IPS-NIHi11 (cell line): ENCODE results near the gene GPS1.

Experiments
- DNase-seq: peaks from one replicate; pipeline ENCODE4 v3.0.0; 2012; ENCODE audit warnings: mixed read lengths, low spot score

GPS1 gene

GRCh38 chr17:82079001-82079677, 27.4 kb downstream of the GPS1 start:
- no peak for DNase-seq

DNA sequence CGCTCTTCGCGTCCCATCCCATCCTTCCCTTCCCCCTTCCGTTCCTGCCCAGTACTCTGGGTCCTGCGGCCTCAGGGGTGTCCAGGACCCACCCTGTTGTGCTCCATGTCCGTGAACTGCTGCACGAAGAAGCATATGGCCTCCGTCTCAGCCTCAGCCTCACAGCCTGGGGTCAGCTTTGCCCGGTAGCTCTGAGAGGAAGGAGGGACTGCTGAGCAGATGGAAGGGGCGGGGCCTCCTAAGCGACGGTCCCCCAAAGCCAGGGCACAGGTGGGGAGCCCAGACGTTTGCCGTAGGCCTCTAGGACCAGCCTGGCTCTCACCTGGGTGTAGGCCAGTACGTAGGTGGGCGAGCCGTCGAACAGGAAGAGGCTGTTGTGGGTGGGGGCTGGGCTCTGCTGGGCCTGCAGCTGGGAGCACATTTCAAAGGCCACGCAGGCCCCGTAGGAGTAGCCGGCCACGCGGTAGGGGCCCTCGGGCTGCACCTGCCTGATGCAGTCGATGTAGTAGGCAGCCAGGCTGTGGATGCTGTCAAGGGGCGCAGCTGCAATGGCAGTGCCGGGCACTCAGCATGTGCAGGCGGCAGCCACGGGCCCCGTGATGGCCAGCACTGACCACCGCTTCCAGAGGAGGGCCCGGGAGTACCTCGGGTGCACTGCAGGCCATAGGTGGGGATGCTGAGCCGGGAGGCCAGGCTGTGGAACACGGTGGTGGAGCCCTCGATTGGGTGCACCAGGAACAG, 28.5 kb downstream of the GPS1 start:
- no peak for DNase-seq

DNA sequence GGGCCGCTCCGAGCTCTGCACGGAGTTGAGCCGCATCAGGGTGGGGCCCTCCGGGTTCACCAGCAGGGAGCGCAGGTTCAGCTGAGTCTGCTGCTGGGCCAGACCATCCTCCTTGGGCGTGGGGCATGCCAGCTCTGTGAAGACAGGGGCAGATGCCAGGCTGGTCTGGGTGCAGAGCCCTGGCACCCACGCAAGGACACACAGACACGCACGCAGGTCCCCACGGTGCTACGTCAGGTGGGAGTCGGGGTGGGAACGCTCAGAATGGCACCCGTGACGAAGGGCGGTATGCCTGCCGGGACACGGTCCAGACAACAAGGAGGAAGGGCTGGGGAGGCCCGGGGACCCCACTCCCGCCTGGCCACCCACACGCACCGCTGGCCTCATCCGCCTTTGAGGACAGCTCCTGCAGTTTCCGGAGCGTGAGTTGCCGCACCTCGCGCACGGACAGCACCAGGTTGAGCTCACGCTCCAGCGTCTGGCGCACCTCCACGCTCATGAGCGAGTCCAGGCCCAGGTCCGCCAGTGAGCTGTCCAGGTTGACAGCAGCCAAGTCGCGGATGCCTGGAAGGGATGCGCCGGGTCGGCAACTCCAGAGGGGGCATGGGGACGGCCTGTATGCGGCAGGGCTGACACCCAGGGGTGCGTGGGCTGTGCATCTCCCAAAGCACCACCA, 29.2 kb downstream of the GPS1 start:
- no peak for DNase-seq

GRCh38 chr17:82081546-82081945, 29.8 kb downstream of the GPS1 start:
- no peak for DNase-seq

DNA sequence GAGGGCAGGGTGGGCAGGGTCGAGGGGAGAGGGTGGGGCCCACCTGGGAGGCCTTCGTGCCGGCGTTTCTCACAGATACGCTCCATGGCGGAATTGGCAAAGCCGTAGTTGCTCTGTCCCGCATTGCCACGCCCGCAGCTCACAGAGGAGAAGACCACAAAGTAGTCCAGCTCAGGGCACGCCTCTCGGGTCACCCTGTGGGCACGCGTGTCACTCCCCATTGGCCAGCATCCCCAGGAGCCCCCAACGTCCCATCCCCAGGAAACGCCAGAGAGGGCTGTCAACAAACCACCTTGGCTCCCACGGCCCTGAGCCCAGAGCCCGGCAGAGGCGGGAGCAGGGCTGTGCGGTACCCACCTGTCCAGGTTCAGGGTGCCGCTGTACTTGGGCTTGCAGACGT, 30.3 kb downstream of the GPS1 start:
- no peak for DNase-seq

GRCh38 chr17:82082456-82082855, 30.8 kb downstream of the GPS1 start:
- no peak for DNase-seq

DNA sequence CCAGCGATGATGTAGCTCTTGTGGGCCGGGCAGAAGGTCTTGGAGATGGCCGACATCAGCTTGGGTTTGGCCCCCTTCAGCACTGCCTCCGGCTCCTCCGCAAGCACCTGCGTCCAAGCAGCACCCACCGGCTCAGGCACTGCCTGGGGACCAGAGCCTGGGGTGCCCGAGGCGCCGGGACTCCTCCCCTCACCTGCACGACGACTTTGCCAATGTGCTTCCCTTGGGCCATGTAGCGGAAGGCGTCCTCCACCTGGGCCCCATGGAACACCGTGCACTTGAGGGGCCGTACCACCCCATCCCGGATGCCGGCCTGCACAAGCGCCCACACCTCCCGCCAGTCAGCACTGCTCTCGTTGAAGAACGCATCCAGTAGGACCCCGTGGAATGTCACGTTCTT, 31.3 kb downstream of the GPS1 start:
- no peak for DNase-seq

DNA sequence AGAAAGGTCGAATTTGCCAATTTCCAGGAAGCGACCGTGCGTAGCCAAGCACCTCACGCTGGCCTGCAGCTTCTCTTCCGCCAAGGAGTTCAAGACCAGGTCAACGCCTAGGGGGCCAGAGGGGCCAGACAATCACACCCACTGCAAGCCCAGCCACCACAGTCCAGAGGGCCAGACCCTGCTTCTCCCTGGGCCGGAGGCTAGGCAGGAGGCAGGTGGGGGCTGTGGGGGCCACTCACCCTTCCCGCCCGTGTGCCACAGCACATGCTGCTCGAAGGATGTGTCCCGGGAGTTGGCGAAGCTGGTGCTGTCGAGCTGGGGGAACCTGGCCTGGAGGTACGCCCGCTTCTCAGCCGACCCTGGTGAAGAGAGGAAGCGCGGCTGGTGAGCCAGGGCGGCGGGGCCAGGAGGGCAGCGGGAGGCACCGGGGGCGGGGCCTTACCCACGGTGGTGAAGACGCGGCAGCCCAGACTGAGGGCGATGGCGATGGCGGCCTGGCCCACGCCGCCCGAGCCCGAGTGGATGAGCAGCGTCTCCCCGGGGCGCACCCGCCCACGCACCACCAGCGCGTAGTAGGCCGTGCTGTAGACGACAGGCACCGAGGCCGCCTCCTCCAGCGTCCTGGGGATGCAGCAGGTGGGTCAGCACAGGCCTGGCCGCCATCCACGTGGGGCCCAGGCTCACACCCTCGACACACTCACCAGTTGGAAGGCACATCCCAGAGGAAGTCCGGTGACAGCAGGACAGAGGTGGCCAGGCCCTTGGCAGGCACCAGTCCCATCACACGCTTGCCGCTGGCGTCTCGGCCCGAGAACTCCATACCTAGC, 32.0 kb downstream of the GPS1 start:
- no peak for DNase-seq

GRCh38 chr17:82084373-82085030, 32.8 kb downstream of the GPS1 start:
- no peak for DNase-seq

- DNase-seq = no peak
These were observed 33.5 kb downstream of the GPS1 start for GRCh38 chr17:82085031-82085861.

DNA sequence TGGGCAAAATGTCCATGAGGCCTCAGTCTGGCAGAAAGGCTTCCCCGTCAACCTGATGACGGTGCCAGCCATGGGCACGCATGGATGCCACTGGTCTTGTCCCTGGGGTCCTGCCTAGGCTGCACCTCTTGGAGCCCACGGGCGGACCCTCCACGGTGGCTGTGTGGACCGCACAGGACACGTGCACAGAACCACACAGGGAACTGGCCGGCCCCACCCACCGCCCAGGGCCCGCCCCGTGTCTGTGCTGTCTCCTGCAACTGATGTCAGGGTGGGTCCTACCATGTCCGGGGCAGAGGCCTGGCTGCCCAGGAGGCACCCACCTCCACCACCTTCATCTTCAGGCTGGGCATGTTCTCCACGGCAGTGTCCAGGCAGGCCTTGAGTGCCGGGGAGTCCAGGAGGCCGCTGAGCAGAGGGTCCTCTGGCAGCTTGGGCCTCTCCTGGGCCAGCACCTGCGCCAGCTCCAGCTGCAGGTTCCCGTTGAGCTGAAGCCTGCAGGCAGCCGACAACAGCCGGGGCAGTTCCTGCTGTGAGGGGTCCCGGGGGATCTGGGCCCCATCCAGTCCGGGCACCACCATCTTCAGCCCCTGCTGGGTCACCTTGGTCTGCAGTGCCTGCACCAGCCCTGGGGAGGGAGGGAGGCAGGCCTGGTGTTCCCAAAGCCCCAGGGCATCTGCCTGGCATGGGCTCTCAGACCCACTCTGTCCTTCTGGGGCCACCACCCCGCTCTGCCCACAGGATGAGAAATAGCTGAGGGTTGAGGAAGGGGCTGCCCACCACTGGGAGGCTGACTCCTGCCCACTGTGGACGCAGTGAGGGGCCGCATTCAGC, 34.5 kb downstream of the GPS1 start:
- no peak for DNase-seq

DNA sequence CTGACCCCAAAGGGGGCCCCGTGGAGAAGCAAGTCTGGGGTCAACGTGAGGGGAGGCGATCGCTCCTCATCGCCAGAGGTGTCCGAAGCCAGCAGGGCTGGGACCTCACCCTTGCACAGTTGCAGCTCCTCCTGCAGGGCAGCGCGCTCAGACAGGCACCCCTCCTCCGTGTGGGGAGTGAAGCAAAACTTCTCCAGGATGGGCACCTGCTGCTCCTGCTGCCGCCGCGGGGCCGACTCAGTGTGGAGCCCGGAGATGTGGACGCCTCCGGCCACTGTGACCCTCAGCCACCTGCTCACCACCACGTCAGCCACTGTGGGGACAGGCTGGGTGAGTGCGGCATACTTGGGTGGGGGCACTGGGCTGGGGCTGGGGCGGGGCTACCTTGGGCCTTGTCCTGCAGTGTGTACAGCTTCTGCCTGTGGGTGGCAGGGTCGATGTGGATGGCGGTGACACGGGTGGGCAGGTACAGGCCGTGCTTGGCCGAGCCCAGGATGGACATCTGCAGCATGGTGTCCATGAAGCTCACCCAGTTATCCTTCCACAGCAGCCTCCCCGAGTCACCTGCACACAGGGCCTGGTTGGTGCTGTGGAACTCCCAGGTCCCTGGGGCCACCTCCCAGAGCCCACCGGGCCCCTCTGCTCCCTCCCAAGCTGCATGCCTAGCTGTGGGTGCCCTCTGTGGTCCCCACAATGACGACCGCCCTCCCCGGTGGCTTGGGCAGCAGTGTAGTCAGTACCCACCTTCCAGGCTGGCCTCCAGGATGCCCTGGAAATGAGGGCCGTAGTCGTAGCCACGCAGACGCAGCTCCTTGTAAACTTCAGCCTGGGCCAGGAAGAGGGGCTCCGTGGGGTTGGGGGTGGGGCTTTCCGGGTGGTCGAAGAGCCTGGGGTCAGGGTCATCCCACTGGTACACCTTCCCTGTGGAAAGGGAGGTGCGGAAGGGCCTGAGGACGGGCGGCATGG, 35.5 kb downstream of the GPS1 start:
- DNase-seq = no peak

GRCh38 chr17:82087961-82088837, 36.5 kb downstream of the GPS1 start:
- no peak for DNase-seq

DNA sequence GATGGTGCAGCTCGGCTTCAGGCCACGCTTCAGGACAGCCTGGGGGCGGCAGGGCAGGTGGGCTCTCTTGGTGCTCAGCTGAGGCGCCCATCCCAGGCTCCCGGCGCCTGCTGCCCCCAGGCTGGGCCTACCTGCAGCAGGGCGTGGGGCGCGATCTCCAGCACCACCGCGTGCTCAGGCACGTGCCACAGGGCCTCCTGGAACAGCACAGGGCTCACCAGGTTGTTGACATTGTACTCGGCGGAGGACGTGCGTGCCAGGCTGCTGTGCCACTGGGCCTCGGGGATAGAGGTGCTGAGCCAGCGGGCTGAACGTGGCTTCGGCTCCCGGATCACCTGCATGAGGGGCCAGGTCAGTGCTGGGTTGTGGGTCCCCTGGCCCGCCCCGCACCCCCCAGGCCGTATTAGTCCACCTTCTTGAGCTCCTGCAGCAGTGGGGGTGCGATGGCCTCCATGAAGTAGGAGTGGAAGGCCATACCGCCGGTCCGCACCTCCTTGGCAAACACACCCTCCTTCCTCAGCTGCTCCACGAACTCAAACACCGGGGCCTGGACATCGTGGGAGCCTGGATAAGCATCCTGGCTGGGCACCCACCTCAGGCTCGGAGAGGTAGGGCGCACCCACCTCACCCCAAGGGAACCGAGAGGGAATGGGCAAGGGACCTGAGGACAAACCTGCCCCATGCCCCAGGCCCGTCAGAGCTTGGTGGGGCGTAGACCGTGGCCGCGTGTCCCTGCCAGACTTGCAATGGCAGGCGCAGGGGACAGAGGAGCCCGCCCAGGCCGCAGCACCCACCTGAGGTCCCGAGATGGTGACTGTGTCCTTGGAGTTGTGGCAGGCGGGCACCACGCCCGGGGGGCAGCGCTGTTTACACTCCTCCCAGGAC, 37.4 kb downstream of the GPS1 start:
- DNase-seq = no peak

DNA sequence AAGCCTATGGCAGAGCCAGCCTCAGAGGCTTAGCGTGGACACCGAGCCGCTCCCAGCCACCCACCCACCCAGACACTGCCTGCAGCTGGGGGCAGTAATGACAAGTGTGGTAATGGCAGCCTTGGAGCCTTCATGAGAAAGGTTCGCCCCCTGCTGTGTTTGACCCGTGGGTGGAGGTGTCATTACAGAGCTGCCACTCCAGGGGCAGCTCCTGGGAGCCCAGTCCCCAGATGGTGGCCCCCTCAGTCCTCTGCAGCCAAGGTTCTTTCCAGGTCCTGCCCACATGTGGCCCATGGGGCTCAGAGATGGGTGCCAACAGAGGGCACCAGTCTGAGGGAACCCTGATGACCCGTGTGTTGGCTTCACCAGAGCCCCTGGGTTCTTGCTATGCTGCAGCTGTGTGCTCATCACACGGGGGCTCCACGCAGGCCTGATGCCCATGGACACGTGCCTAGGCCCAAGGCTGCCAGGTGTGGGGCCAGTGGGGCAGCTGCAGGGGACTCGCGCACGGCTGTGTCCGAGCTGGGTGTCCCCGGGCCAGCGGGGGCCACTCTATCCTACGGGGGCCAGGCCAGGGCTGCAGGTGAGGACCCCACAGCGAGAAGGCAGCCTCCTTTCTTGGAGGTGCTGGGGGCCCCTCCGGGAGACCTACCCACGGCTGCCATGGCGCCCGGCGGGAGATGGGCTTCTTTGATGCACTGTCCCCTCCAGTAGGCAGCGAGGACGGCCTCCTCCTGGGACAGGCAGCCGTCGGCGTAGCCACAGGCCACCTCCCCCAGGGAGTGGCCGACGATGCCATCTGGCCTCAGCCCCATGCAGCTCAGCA, 38.2 kb downstream of the GPS1 start:
- DNase-seq = no peak
